AG04449 (cell line): ENCODE measurements around the gene DST.
A peak's percentile ranks its signal among the peaks of the same experiment; 100 is the strongest.

Experiments
- CTCF ChIA-PET: fragments of 350-600 bp; formaldehyde crosslinking; extraction: SDS; loops from one replicate; lab custom pipeline; 2021; ENCODE audit warnings: antibody characterized with exemption; lab: Yijun Ruan, JAX
- POLR2A ChIA-PET: fragments of 400-600, 350-600 bp; formaldehyde crosslinking; extraction: SDS; loops from one replicate; lab custom pipeline; 2020; ENCODE audit warnings: antibody characterized with exemption, inconsistent platforms; lab: Yijun Ruan, JAX
- DNase-seq: peaks from one replicate; pipeline ENCODE4 v3.0.0-alpha.2; 2010; ENCODE audit warnings: low read depth, low spot score
- H3K4me3 ChIP-seq: 2 replicates; pipeline ENCODE4 v1.5.1; 2011; ENCODE audit warnings: low read depth, mild to moderate bottlenecking, control low read depth, low read length
- CTCF ChIP-seq: IDR thresholded peaks from one replicate; pipeline ENCODE4 v1.5.1; 2011; ENCODE audit warnings: mild to moderate bottlenecking, moderate library complexity, low read length, control low read depth, inconsistent platforms; ENCODE audit not compliant: insufficient read depth; ENCODE audit errors: missing control alignments

Gene DST

GRCh38 chr6:56655249-56655648 lies 12.6 kb upstream of the DST start:
- CTCF ChIA-PET: interaction anchor here (1.2 to 1.7 kb wide), 2 partner anchors 17 to 55 kb away, joined by 3 to 4 read pairs; no protein-coding TSS in a partner anchor
- no peak overlapping the region for H3K4me3 ChIP-seq
- DNase-seq: no peak
- POLR2A ChIA-PET: no interaction called here
- no peak for TF ChIP-seq CTCF

DNA sequence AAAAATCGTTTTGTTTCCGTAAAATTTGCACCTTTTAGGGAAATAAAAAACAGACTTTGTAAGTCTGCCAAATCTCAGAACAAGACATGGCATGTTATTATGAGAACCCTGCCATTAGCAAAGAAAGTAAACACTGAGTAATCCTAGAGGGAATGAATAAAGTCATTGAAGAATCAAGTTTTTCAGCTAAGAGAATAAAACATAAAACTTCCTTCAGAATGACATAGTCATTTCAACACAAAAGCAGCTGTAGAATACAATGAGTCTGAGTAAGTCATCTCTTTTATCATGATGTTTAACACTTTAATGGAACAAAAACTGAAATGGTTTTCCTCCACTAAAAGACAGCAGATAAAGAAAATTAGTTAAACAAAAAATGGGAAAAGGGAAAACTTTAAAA lies 10.3 kb upstream of the DST start:
- POLR2A ChIA-PET: no interaction called here
- no peak overlapping the region for H3K4me3 ChIP-seq
- TF ChIP-seq CTCF: no peak
- peak; percentile 21 for DNase-seq
- CTCF ChIA-PET: interaction anchor here (1.0 to 1.6 kb wide), 3 partner anchors 9 to 45 kb away, joined by 3 to 5 read pairs (median 4); no protein-coding TSS in a partner anchor

GRCh38 chr6:56652231-56652630 lies 9.5 kb upstream of the DST start:
- no peak overlapping the region for H3K4me3 ChIP-seq
- ChIA-PET POLR2A (interaction anchor here (1.9 kb wide), 1 partner anchor 9 kb away, joined by 6 read pairs; the partner anchor contains the start of gene DST), CTCF (interaction anchor here (1.1 to 1.6 kb wide), 4 partner anchors 8 to 57 kb away, joined by 3 to 5 read pairs (median 4); no protein-coding TSS in a partner anchor)

DNA sequence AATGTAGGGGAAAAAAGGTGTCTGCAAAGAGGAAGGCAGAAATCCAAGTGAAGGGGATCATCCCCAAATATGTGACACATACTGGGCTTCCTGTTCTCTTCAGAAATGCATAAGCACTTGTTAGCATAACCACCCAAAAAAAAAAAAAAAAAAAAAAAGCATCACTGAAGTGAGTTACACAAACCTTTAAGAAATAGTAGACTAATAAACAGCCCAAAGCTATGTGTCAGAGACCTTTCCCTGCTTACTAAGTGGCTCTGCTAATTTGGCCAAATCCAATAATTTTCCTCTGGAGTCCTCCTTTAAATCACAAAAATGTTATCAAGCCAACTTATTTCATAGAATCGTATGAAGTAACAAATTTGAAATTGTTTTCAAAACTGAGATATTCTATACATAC lies 7.5 kb upstream of the DST start:
- no peak for TF ChIP-seq CTCF
- no peak overlapping the region for H3K4me3 ChIP-seq
- no peak for DNase-seq
- ChIA-PET CTCF (interaction anchor here (0.7 kb wide), 1 partner anchor 201 kb away, joined by 3 read pairs; no protein-coding TSS in a partner anchor), POLR2A (interaction anchor here (0.6 kb wide), 1 partner anchor 240 kb away, joined by 3 read pairs; no protein-coding TSS in a partner anchor)

More at GRCh38 chr6:56652231-56652630, 9.5 kb upstream of the DST start:
- DNase-seq: no peak
- no peak for TF ChIP-seq CTCF

GRCh38 chr6:56649782-56650181 lies 7.1 kb upstream of the DST start:
- DNase-seq: no peak
- ChIA-PET POLR2A (no interaction called here), CTCF (interaction anchor here (0.7 kb wide), 1 partner anchor 201 kb away, joined by 3 read pairs; no protein-coding TSS in a partner anchor)
- no peak overlapping the region for H3K4me3 ChIP-seq
- no peak for TF ChIP-seq CTCF

GRCh38 chr6:56649053-56649769 lies 6.5 kb upstream of the DST start:
- ChIA-PET POLR2A (no interaction called here), CTCF (interaction anchor here (0.7 kb wide), 1 partner anchor 202 kb away, joined by 3 read pairs; no protein-coding TSS in a partner anchor)
- no peak overlapping the region for H3K4me3 ChIP-seq
- no peak for TF ChIP-seq CTCF
- DNase-seq: peak; percentile 21
